Measurements from ENCODE around the gene POLA1. TPM values are rescaled to one million over a fixed set of nuclear protein-coding genes. Genes with fewer than 3 reads are reported as not detected.
"Not testable (repeated sequence)": the region's sequence is repeated elsewhere in the genome, so short reads cannot be mapped to it uniquely, and the experiment has no call there.

POLA1 gene
- total RNA-seq, 4 donors from 2014 or later, result 10.1 to 15.3 (median 13.1) TPM

DNA sequence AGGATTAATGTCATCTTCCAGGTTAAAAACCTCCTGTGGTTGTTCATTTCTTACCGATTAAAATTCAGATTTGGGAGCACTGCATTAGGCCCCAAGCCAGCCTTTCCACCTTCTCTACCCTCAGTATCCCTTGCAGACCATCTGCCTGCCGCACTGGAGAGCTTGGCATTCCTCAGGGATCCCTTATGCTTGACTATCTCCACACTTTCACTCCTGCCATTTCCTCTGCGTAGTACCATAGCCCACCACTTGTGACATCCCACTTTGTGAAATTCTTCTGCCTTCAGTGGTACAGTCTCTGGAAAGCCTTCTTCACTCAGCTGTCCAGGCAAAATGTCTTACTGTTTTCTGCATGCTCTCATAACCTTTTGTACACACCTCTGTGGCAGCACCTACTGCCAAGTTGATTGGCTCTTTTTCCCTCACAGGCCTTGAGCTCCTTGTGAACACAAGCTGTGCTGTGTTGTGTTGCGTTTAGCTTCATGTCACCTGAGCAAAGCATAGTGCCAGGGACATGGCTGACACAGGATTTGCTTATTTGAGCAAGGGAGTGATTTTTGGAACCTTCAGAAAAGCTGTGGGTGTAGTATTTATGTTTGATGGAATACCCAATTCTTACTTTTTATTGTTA is 165.6 kb downstream of the POLA1 start:
- WGBS, result 76% methylated on average over 4 of the region's 4 CpGs
- TF ChIP-seq EP300 (IDR thresholded peaks at IDR 0.05) (no peak), POLR2AphosphoS5 (IDR thresholded peaks at IDR 0.05) (no peak)
- TF ChIP-seq, protein P1, sequence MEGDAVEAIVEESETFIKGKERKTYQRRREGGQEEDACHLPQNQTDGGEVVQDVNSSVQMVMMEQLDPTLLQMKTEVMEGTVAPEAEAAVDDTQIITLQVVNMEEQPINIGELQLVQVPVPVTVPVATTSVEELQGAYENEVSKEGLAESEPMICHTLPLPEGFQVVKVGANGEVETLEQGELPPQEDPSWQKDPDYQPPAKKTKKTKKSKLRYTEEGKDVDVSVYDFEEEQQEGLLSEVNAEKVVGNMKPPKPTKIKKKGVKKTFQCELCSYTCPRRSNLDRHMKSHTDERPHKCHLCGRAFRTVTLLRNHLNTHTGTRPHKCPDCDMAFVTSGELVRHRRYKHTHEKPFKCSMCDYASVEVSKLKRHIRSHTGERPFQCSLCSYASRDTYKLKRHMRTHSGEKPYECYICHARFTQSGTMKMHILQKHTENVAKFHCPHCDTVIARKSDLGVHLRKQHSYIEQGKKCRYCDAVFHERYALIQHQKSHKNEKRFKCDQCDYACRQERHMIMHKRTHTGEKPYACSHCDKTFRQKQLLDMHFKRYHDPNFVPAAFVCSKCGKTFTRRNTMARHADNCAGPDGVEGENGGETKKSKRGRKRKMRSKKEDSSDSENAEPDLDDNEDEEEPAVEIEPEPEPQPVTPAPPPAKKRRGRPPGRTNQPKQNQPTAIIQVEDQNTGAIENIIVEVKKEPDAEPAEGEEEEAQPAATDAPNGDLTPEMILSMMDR (IDR thresholded peaks at IDR 0.05), result no peak

DNA sequence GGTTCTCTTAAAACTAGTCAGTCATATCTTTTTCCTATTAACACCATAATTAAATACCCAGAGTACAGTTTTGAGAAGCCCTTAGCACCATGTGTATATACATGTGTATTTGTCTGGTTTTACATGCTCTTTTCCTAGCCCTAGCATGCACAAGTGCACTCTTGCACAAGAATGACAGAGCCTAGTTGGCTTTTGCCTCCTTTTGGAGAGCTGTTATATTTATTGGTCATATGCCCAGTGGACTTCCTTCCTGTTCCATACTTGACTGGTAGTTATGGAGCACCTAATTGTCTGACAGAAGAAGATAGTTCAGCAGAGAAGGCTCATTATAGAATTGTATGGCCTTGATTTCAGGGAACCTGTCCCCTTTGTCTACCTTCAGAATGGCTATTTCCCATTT is 166.4 kb downstream of the POLA1 start:
- H3K27me3 ChIP-seq, result no peaks in the 10 kb centered on the region
- no peak for TF ChIP-seq EP300 (IDR thresholded peaks at IDR 0.05)
- TF ChIP-seq, protein P1 (IDR thresholded peaks at IDR 0.05), result no peak
- TF ChIP-seq POLR2A (IDR thresholded peaks at IDR 0.05), result no peak
- TF ChIP-seq POLR2AphosphoS5 (IDR thresholded peaks at IDR 0.05), result no peak
- no peak for DNase-seq (ENCODE audit: low spot score in 2 of 2)
- H3K4me1 ChIP-seq, result no peaks in the 10 kb centered on the region
- H3K36me3 ChIP-seq, result no peaks in the 10 kb centered on the region
- no peak overlapping the region for H3K27ac ChIP-seq
- H3K9me3 ChIP-seq, result no peaks in the 10 kb centered on the region
- no peak overlapping the region for H3K4me3 ChIP-seq

More for the DNA sequence above, 165.6 kb downstream of the POLA1 start:
- no peaks in the 10 kb centered on the region for H3K9me3 ChIP-seq
- no peak overlapping the region for H3K4me3 ChIP-seq
- H3K27ac ChIP-seq, result no peak overlapping the region
- H3K4me1 ChIP-seq, result no peaks in the 10 kb centered on the region
- no peak for DNase-seq (ENCODE audit: low spot score in 2 of 2)
- H3K27me3 ChIP-seq, result no peaks in the 10 kb centered on the region
- H3K36me3 ChIP-seq, result no peaks in the 10 kb centered on the region

DNA sequence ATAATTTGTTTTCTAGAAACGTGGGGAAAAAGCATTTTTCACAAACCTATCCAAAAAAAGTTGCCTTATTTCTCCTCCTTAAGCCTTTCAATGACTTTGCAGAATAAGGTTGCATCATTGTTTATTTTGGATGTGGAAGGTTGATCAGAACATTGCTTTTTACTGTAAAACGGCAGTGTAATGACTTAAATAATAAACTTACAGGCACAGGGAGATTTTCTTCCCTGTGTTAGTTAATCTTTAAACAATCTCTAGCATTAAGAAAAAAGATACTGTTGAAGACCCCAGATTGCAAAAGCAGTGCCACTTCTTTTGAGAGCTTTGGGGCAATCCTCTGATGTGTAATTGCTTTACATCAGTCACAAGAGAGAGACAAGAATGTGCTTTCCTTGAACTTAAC is 168.6 kb downstream of the POLA1 start:
- no peaks in the 10 kb centered on the region for H3K36me3 ChIP-seq
- H3K9me3 ChIP-seq, result no peaks in the 10 kb centered on the region
- 60% methylated on average over 2 of the region's 2 CpGs for WGBS
- no peak for DNase-seq (ENCODE audit: low spot score in 2 of 2)
- TF ChIP-seq POLR2A (IDR thresholded peaks at IDR 0.05) (no peak), POLR2AphosphoS5 (IDR thresholded peaks at IDR 0.05) (no peak), EP300 (IDR thresholded peaks at IDR 0.05) (no peak)
- TF ChIP-seq, protein P1 (IDR thresholded peaks at IDR 0.05), result no peak
- H3K27ac ChIP-seq, result no peak overlapping the region
- H3K4me1 ChIP-seq, result no peaks in the 10 kb centered on the region
- no peak overlapping the region for H3K4me3 ChIP-seq
- H3K27me3 ChIP-seq, result no peaks in the 10 kb centered on the region

GRCh38 chrX:24863779-24864178 is 170.1 kb downstream of the POLA1 start:
- not testable (repeated sequence) for H3K9me3 ChIP-seq; DNase-seq (ENCODE audit: low spot score in 2 of 2); H3K27ac ChIP-seq; H3K27me3 ChIP-seq; H3K4me3 ChIP-seq; H3K4me1 ChIP-seq; H3K36me3 ChIP-seq
- 84% methylated on average over 8 of the region's 8 CpGs for WGBS

- no peak for DNase-seq (ENCODE audit: low spot score in 2 of 2)
- no peak overlapping the region for H3K27ac ChIP-seq
- no peak overlapping the region for H3K4me3 ChIP-seq
- no peaks in the 10 kb centered on the region for H3K27me3 ChIP-seq
- no peaks in the 10 kb centered on the region for H3K9me3 ChIP-seq
- TF ChIP-seq POLR2A (IDR thresholded peaks at IDR 0.05) (no peak), EP300 (IDR thresholded peaks at IDR 0.05) (no peak), POLR2AphosphoS5 (IDR thresholded peaks at IDR 0.05) (no peak)
- TF ChIP-seq, protein P1 (IDR thresholded peaks at IDR 0.05), result no peak
- H3K36me3 ChIP-seq, result no peaks in the 10 kb centered on the region
- WGBS, result 82% methylated on average over 3 of the region's 3 CpGs
- no peaks in the 10 kb centered on the region for H3K4me1 ChIP-seq
These were observed 176.4 kb downstream of the POLA1 start for GRCh38 chrX:24870143-24870542.
